GM19467 (cell line): ENCODE results near the gene C19orf73.
"Not testable (repeated sequence)": the region's sequence is repeated elsewhere in the genome, so short reads cannot be mapped to it uniquely, and the experiment has no call there.

Source experiments
- ATAC-seq: cut with Tn5 transposase; IDR thresholded peaks from one replicate; pipeline ENCODE4 v1.9.1; 2021; ENCODE audit warnings: mild to moderate bottlenecking, moderate library complexity; ENCODE audit not compliant: unreplicated experiment

Gene C19orf73

DNA sequence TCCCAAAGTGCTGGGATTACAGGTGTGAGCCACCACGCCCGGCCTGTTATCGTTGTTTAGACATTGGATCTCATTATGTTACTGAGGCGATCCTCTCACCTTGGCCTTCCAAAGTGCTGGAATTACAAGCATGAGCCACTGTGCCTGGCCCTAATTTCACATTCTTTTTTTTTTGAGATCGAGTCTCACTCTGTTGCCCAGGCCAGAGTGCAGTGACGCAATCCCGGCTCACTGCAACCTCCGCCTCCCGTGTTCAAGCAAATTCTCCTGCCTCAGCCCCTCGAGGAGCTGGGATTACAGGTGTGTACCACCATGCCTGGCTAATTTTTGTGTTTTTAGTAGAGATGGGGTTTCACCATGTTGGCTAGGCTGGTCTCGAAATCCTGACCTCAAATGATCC lies 4.3 kb upstream of the C19orf73 start:
- ATAC-seq: not testable (repeated sequence)

DNA sequence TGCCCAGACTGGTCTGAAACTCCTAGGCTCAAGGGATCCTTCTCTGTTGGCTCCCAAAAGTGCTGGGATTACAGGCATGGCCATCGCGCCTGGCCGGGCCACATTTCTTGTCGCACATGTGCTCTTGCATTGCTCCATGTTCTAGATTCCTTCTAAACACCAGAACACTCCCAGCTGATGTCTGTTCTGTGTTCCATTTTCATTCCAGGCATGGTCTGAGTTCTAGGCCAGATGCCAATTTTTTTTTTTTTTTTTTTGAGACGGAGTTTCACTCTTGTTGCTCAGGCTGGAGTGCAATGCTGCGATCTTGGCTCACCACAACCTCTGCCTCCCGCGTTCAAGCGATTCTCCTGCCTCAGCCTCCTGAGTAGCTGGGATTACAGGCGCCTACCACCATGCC lies 2.9 kb upstream of the C19orf73 start:
- ATAC-seq: not testable (repeated sequence)

- ATAC-seq: no peak
Observed at GRCh38 chr19:49120868-49121267, 1.9 kb upstream of the C19orf73 start.

GRCh38 chr19:49120325-49120683 lies 1.4 kb upstream of the C19orf73 start:
- no peak for ATAC-seq

- ATAC-seq: no peak
Observed at GRCh38 chr19:49119411-49120324, 725 bp upstream of the C19orf73 start, which contains the start of gene PPFIA3. TSS of gene PPFIA3 (plus strand) at chr19:49119544. CDS start at chr19:49127874, 8,330 bp downstream.

- no peak for ATAC-seq
Observed at GRCh38 chr19:49117677-49118564, 1.0 kb downstream of the C19orf73 start.

DNA sequence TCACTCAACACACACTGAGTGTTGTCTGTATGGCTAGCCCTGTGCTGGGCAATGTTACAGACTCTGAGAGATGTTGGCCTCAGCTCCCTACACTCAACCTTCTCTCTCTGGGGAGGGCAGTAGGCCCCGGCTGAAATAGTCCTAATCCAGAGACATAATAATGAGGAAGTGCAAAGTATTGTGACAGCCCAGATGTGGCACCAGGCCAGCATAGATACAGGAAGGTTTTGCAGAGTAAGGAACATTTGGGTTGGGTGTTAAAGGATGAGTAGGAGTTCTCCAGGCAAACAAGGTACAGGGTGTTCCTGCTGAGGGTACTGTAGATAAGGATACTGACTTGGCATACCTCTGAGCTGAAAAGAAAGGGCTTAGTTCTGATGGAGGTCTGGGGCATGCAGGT lies 2.4 kb downstream of the C19orf73 start:
- ATAC-seq: no peak

GRCh38 chr19:49114630-49115363 lies 4.1 kb downstream of the C19orf73 start:
- ATAC-seq: peak; percentile 3

GRCh38 chr19:49113762-49114629 lies 4.9 kb downstream of the C19orf73 start, which contains the start of gene LIN7B:
TSS of gene LIN7B (plus strand) at chr19:49114370. CDS start at chr19:49114405, 35 bp downstream.
- ATAC-seq: peak; percentile 46

GRCh38 chr19:49111218-49111998 lies 7.5 kb downstream of the C19orf73 start:
- no peak for ATAC-seq

GRCh38 chr19:49110567-49110966 lies 8.4 kb downstream of the C19orf73 start:
- no peak for ATAC-seq

DNA sequence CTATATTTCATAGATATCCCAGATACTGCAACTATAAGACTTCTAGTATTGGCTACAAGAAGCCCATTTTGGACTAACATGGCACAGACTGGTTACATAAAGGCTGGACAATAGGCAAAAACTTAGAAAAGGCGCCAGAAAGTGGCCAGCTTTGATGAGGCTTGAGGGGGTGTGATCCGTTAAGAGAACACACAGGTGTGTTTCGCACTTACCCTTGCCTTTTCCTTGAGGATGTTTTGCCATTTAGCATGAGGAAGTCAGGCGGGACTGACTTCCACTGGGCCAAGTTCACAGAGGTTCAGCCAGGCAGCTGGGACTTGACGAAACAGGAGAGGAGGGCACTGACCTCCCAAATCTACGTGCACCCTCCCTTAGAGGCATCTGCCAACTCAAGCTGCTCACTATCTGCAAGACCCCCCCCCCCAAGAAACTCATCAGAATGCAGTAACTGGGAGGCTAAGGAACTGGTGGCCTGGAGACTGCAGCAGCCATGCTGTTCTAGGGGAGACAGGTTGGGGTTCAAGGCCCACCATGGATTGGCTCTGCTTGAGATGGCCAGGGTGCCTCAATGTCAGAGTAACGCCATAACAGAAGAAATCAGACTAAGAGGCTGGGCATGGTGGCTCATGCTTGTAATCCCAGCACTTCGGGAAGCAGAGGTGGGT lies 9.2 kb downstream of the C19orf73 start:
- ATAC-seq: no peak

- no peak for ATAC-seq
Observed at GRCh38 chr19:49109051-49109450, 9.9 kb downstream of the C19orf73 start.

- ATAC-seq: no peak
Observed at GRCh38 chr19:49107625-49108459, 11.1 kb downstream of the C19orf73 start.

DNA sequence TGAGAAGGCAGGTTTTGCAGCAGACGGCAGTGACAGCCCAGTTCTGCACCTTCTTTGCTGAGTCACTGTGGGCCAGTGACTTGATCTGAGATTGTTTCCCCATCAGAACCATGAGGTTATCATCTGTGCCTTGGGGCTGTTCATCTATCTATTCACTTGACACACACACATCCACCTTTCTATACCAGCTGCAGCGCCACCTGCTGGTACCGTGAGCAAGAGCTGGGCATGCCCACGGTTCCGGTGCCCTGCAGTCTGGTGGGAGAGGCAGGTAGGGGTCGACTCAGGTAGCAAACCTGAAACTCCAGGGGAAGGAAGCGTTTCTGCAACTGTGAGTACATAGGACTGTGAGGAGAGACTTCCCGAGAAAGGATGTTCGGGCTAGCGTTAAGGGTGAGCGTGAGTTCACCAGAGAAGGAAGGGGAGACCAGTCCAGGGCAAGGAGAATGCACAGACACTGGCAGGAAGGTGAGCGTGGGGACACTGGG lies 12.3 kb downstream of the C19orf73 start:
- no peak for ATAC-seq

- ATAC-seq: no peak
Observed at GRCh38 chr19:49104229-49104864, 14.6 kb downstream of the C19orf73 start.
